ENCODE data around the gene PF4V1.

Gene PF4V1

GRCh38 chr4:73901031-73901430 lies 47.9 kb downstream of the PF4V1 start:
- H3K4me3 ChIP-seq (ENCODE audit: low read depth, low read length) = no peak overlapping the region
- no peak for DNase-seq (ENCODE audit: low read depth)
- TF ChIP-seq, protein P1, sequence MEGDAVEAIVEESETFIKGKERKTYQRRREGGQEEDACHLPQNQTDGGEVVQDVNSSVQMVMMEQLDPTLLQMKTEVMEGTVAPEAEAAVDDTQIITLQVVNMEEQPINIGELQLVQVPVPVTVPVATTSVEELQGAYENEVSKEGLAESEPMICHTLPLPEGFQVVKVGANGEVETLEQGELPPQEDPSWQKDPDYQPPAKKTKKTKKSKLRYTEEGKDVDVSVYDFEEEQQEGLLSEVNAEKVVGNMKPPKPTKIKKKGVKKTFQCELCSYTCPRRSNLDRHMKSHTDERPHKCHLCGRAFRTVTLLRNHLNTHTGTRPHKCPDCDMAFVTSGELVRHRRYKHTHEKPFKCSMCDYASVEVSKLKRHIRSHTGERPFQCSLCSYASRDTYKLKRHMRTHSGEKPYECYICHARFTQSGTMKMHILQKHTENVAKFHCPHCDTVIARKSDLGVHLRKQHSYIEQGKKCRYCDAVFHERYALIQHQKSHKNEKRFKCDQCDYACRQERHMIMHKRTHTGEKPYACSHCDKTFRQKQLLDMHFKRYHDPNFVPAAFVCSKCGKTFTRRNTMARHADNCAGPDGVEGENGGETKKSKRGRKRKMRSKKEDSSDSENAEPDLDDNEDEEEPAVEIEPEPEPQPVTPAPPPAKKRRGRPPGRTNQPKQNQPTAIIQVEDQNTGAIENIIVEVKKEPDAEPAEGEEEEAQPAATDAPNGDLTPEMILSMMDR (conservative IDR thresholded peaks at IDR 0.05; ENCODE audit: low read depth, low read length) = no peak

DNA sequence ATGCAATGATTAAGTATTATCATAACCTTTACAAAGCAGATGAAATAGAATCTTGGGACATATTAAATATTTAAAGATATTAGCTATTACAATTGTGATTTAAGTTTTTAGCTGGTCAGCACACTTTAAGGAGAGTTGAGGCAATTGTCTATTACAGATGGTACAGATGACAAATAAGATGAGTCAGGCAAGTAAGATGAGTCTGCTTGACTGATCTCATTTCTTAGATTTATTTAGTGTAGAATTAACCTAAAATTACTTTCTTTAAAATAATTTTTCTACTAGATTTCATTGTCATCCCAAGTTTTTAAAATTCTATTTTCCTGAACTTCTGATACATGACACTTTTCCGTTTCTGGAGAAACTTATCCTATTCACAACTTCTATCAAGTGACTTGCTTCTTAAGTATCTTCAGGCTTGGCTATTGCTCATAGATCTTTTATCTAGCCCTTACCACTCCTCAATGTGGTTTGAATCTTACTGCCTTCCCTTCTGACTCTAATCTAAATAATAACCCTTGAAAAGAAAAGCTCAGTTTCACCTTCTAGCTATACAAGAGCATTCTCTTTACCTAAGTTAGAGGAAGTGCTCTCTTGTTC lies 49.0 kb downstream of the PF4V1 start:
- DNase-seq (ENCODE audit: low read depth) = peak; percentile 39
- no peak overlapping the region for H3K4me3 ChIP-seq (ENCODE audit: low read depth, low read length)
- TF ChIP-seq, protein P1 (conservative IDR thresholded peaks at IDR 0.05; ENCODE audit: low read depth, low read length) = no peak

- no peak overlapping the region for H3K4me3 ChIP-seq (ENCODE audit: low read depth, low read length)
- TF ChIP-seq, protein P1 (conservative IDR thresholded peaks at IDR 0.05; ENCODE audit: low read depth, low read length) = no peak
- DNase-seq (ENCODE audit: low read depth) = no peak
Measured at GRCh38 chr4:73902817-73903547, 49.9 kb downstream of the PF4V1 start.
